ENCODE measurements around the gene PSMA1. TPM values are rescaled to one million over a fixed set of nuclear protein-coding genes. Genes with fewer than 3 reads are reported as not detected.

Gene PSMA1
- total and polyA plus RNA-seq, 9 donors = 98.6 to 143 (median 120) TPM

- Histone ChIP-seq H3K4me3 (ENCODE audit: low read length) (no peak overlapping the region), H3K4me1 (ENCODE audit: control insufficient read depth, insufficient read depth, low read length) (no peaks in the 10 kb centered on the region), H3K9me3 (replicated peaks; ENCODE audit: control insufficient read depth, low read depth, low read length) (no peaks in the 10 kb centered on the region), H3K27me3 (ENCODE audit: control insufficient read depth, insufficient read depth, low read length) (no peaks in the 10 kb centered on the region), H3K36me3 (ENCODE audit: control insufficient read depth, insufficient read depth, low read length) (peaks cover 30% of the 10 kb centered on the region), H3K27ac (ENCODE audit: low read length) (no peak overlapping the region)
- DNase-seq = no peak
- 82% methylated on average over 2 of the region's 3 CpGs for WGBS (ENCODE audit: insufficient coverage)
Observed at GRCh38 chr11:14506532-14506931, 13.7 kb downstream of the PSMA1 start.

- no peak overlapping the region for H3K4me3 ChIP-seq (ENCODE audit: low read length)
- H3K27ac ChIP-seq (ENCODE audit: low read length) = no peak overlapping the region
- H3K27me3 ChIP-seq (ENCODE audit: control insufficient read depth, insufficient read depth, low read length) = no peaks in the 10 kb centered on the region
- H3K36me3 ChIP-seq (ENCODE audit: control insufficient read depth, insufficient read depth, low read length) = peaks cover 16% of the 10 kb centered on the region
- H3K9me3 ChIP-seq (replicated peaks; ENCODE audit: control insufficient read depth, low read depth, low read length) = no peaks in the 10 kb centered on the region
- WGBS (ENCODE audit: insufficient coverage) = no CpG with 5 or more reads among the region's 1 CpG
- DNase-seq = no peak
- no peaks in the 10 kb centered on the region for H3K4me1 ChIP-seq (ENCODE audit: control insufficient read depth, insufficient read depth, low read length)
Observed at GRCh38 chr11:14503023-14503422, 17.2 kb downstream of the PSMA1 start.

DNA sequence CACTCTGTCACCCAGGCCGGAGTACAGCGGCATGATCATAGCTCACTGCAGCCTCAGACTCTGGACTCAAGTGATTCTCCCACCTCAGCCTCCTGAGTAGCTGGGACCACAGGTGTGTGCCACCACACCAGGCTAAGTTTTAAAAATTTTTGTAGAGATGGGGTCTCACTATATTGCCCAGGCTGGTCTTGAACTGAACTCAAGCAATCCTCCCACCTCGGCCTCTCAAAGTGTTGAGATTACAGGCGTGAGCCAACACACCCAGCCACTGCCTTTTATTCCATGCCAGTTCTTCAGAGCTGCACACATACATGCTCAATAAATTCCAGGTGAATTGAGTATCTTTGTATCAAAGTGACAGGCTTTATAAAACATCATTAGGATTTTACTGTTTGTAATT is 18.1 kb downstream of the PSMA1 start:
- Histone ChIP-seq H3K4me1 (ENCODE audit: control insufficient read depth, insufficient read depth, low read length) (no peaks in the 10 kb centered on the region), H3K36me3 (ENCODE audit: control insufficient read depth, insufficient read depth, low read length) (peaks cover 19% of the 10 kb centered on the region), H3K4me3 (ENCODE audit: low read length) (no peak overlapping the region), H3K9me3 (replicated peaks; ENCODE audit: control insufficient read depth, low read depth, low read length) (no peaks in the 10 kb centered on the region), H3K27me3 (ENCODE audit: control insufficient read depth, insufficient read depth, low read length) (no peaks in the 10 kb centered on the region), H3K27ac (ENCODE audit: low read length) (no peak overlapping the region)
- no peak for DNase-seq
- no CpG with 5 or more reads among the region's 4 CpGs for WGBS (ENCODE audit: insufficient coverage)

DNA sequence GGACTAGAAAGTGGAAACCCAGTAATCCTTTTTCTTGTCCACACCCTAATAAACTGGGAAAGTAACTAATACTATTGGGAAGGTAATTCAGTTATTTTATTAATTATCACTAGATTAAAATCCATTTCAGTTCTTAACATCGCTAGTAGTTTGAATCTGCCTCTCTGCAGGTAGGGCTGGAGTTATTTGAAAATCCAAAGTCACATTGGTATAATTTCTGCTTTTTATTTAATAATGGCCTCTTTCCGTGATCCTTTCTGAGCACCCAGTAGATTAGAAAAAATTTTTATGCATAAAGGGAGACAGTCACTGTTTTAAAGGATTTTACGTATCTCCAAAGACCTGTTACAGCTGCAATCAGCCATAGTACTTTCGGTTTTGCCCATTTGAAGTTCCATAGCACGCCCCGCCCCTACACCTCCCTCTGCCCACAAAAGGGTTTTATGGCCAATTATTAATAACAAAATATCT is 20.0 kb downstream of the PSMA1 start:
- peak overlapping the region; percentile 91 for H3K27ac ChIP-seq (ENCODE audit: low read length)
- H3K4me1 ChIP-seq (ENCODE audit: control insufficient read depth, insufficient read depth, low read length) = no peaks in the 10 kb centered on the region
- H3K27me3 ChIP-seq (ENCODE audit: control insufficient read depth, insufficient read depth, low read length) = no peaks in the 10 kb centered on the region
- WGBS (ENCODE audit: insufficient coverage) = 0% methylated on average over 1 of the region's 6 CpGs
- H3K36me3 ChIP-seq (ENCODE audit: control insufficient read depth, insufficient read depth, low read length) = peaks cover 15% of the 10 kb centered on the region
- H3K4me3 ChIP-seq (ENCODE audit: low read length) = peak overlapping the region; percentile 93
- H3K9me3 ChIP-seq (replicated peaks; ENCODE audit: control insufficient read depth, low read depth, low read length) = no peaks in the 10 kb centered on the region
- peak; percentile 71 for DNase-seq

DNA sequence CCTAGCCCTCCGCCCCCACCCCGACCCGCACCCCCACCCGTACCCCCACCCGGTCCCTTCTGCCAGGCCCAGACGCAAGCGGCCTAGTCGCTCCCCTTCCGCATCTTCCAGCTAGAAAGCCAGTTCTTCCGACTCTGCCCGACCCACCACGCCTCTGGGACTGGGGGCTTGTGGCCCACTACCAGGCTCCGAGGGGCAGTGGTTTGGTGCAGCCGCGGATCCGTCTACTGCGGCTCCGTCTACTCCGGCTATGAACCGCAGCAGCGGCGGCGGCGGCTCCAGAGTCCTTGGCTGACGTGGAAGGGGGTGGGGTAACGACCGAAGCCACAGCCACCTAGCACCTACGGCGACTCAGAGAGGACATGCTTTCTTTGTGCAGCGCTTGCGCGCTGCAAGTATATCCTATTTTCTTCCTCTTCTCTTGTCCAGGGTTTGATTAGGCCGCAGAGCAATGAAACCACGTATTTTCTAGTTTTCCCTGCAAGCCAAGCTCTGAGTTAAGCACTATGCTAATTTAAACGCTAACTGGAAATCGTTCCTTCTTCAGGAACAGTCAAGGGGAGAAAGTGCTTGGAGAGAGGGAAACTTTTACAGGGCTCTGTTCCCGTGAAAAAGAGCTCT is 20.5 kb downstream of the PSMA1 start, which contains the start of gene COPB1:
TSS of gene COPB1 (minus strand) at position 252 of the 621 bp plus-strand sequence. CDS start 883 bp downstream, outside the sequence.
- DNase-seq = peak; percentile 99
- peaks cover 16% of the 10 kb centered on the region for H3K36me3 ChIP-seq (ENCODE audit: control insufficient read depth, insufficient read depth, low read length)
- H3K4me3 ChIP-seq (ENCODE audit: low read length) = peak within 1 kb of the TSS; percentile 93
- peak within 1 kb of the TSS; percentile 91 for H3K27ac ChIP-seq (ENCODE audit: low read length)
- WGBS (ENCODE audit: insufficient coverage) = 0% methylated on average over 27 of the region's 37 CpGs
- no peaks in the 10 kb centered on the region for H3K27me3 ChIP-seq (ENCODE audit: control insufficient read depth, insufficient read depth, low read length)
- no peaks in the 10 kb centered on the region for H3K4me1 ChIP-seq (ENCODE audit: control insufficient read depth, insufficient read depth, low read length)
- no peaks in the 10 kb centered on the region for H3K9me3 ChIP-seq (replicated peaks; ENCODE audit: control insufficient read depth, low read depth, low read length)

- peak; percentile 66 for DNase-seq
- Histone ChIP-seq H3K4me1 (ENCODE audit: control insufficient read depth, insufficient read depth, low read length) (no peaks in the 10 kb centered on the region), H3K27me3 (ENCODE audit: control insufficient read depth, insufficient read depth, low read length) (no peaks in the 10 kb centered on the region), H3K9me3 (replicated peaks; ENCODE audit: control insufficient read depth, low read depth, low read length) (no peaks in the 10 kb centered on the region), H3K27ac (ENCODE audit: low read length) (peak overlapping the region; percentile 91), H3K36me3 (ENCODE audit: control insufficient read depth, insufficient read depth, low read length) (peaks cover 14% of the 10 kb centered on the region), H3K4me3 (ENCODE audit: low read length) (peak overlapping the region; percentile 93)
- WGBS (ENCODE audit: insufficient coverage) = 7% methylated on average over 3 of the region's 19 CpGs
Observed at GRCh38 chr11:14499178-14499559, 21.0 kb downstream of the PSMA1 start.

GRCh38 chr11:14480716-14481115 is 39.5 kb downstream of the PSMA1 start:
- Histone ChIP-seq H3K4me1 (ENCODE audit: control insufficient read depth, insufficient read depth, low read length) (no peaks in the 10 kb centered on the region), H3K4me3 (ENCODE audit: low read length) (no peak overlapping the region), H3K36me3 (ENCODE audit: control insufficient read depth, insufficient read depth, low read length) (peaks cover 43% of the 10 kb centered on the region), H3K9me3 (replicated peaks; ENCODE audit: control insufficient read depth, low read depth, low read length) (no peaks in the 10 kb centered on the region), H3K27me3 (ENCODE audit: control insufficient read depth, insufficient read depth, low read length) (no peaks in the 10 kb centered on the region), H3K27ac (ENCODE audit: low read length) (no peak overlapping the region)
- DNase-seq = no peak
- no CpG with 5 or more reads among the region's 3 CpGs for WGBS (ENCODE audit: insufficient coverage)

DNA sequence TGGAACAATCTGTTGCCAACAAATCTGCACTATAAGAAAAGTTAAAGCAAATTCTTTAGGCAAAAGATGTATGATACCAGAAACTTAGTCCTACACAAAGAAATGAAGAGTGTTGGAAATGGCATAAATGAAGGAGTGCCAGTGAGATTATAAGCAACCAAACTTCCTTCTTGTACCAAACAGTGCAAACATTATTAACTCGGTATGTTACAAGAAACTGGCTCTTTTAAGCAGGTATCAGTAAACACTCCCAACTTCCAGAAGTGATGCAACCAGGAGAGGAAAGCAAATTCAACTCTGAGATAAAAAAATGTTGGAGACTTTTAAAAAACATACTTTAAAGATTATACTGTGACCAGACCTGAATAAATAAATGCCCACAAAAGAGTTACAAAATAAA is 49.1 kb downstream of the PSMA1 start:
- Histone ChIP-seq H3K4me1 (ENCODE audit: control insufficient read depth, insufficient read depth, low read length) (no peaks in the 10 kb centered on the region), H3K36me3 (ENCODE audit: control insufficient read depth, insufficient read depth, low read length) (peaks cover 47% of the 10 kb centered on the region), H3K27ac (ENCODE audit: low read length) (no peak overlapping the region), H3K4me3 (ENCODE audit: low read length) (no peak overlapping the region), H3K9me3 (replicated peaks; ENCODE audit: control insufficient read depth, low read depth, low read length) (no peaks in the 10 kb centered on the region), H3K27me3 (ENCODE audit: control insufficient read depth, insufficient read depth, low read length) (no peaks in the 10 kb centered on the region)
- WGBS (ENCODE audit: insufficient coverage) = no CpG with 5 or more reads among the region's 1 CpG
- no peak for DNase-seq

GRCh38 chr11:14463623-14464022 is 56.6 kb downstream of the PSMA1 start:
- Histone ChIP-seq H3K36me3 (ENCODE audit: control insufficient read depth, insufficient read depth, low read length) (peaks cover 49% of the 10 kb centered on the region), H3K4me3 (ENCODE audit: low read length) (no peak overlapping the region), H3K27ac (ENCODE audit: low read length) (no peak overlapping the region), H3K4me1 (ENCODE audit: control insufficient read depth, insufficient read depth, low read length) (no peaks in the 10 kb centered on the region), H3K27me3 (ENCODE audit: control insufficient read depth, insufficient read depth, low read length) (no peaks in the 10 kb centered on the region), H3K9me3 (replicated peaks; ENCODE audit: control insufficient read depth, low read depth, low read length) (no peaks in the 10 kb centered on the region)
- no peak for DNase-seq
- WGBS (ENCODE audit: insufficient coverage) = 83% methylated on average over 1 of the region's 2 CpGs

DNA sequence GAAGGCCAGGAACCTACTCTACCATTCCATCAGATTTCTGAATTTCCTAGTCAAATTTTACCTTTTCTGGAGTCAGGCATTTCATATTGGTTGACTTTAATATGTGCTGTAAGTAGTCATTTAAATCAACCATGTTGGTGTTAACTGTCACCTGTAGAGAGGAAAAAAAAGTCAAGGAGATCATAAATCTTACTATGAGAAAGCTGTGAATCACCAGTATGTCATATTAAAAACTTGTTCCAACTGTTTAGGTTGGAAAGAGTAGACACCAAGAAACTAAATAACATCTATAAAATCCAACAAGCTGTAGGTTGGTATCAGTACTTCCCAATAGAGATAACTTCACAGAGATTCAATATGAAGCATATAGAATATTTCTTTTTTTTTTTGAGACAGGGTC is 60.0 kb downstream of the PSMA1 start:
- DNase-seq = no peak
- no peaks in the 10 kb centered on the region for H3K4me1 ChIP-seq (ENCODE audit: control insufficient read depth, insufficient read depth, low read length)
- no peaks in the 10 kb centered on the region for H3K27me3 ChIP-seq (ENCODE audit: control insufficient read depth, insufficient read depth, low read length)
- H3K36me3 ChIP-seq (ENCODE audit: control insufficient read depth, insufficient read depth, low read length) = peaks cover 46% of the 10 kb centered on the region
- H3K27ac ChIP-seq (ENCODE audit: low read length) = no peak overlapping the region
- H3K9me3 ChIP-seq (replicated peaks; ENCODE audit: control insufficient read depth, low read depth, low read length) = no peaks in the 10 kb centered on the region
- H3K4me3 ChIP-seq (ENCODE audit: low read length) = no peak overlapping the region

GRCh38 chr11:14458377-14458776 is 61.8 kb downstream of the PSMA1 start:
- no peak overlapping the region for H3K4me3 ChIP-seq (ENCODE audit: low read length)
- H3K9me3 ChIP-seq (replicated peaks; ENCODE audit: control insufficient read depth, low read depth, low read length) = no peaks in the 10 kb centered on the region
- peaks cover 37% of the 10 kb centered on the region for H3K36me3 ChIP-seq (ENCODE audit: control insufficient read depth, insufficient read depth, low read length)
- no peak overlapping the region for H3K27ac ChIP-seq (ENCODE audit: low read length)
- no peak for DNase-seq
- WGBS (ENCODE audit: insufficient coverage) = no CpG with 5 or more reads among the region's 3 CpGs
- no peaks in the 10 kb centered on the region for H3K4me1 ChIP-seq (ENCODE audit: control insufficient read depth, insufficient read depth, low read length)
- no peaks in the 10 kb centered on the region for H3K27me3 ChIP-seq (ENCODE audit: control insufficient read depth, insufficient read depth, low read length)
